K562 (cell line): ENCODE results near the gene FYB1. TPM values are rescaled to one million over a fixed set of nuclear protein-coding genes. Genes with fewer than 3 reads are reported as not detected.

Experiments
- ATAC-seq: fragments of 200-7000 bp; cut with Tn5 transposase; 3 replicates; pipeline ENCODE4 v1.9.1; 2020; ENCODE audit warnings: moderate library complexity
- BruUV-seq: library from RNA; stranded (reverse); fragments of 400-500 nt; replicated peaks from 2 replicates; lab custom pipeline; 2021; lab: Mats Ljungman, UMichigan
- CTCF ChIA-PET: fragments of 300-600 bp; formaldehyde crosslinking; extraction: SDS; loops from one replicate; lab custom pipeline; 2021; ENCODE audit warnings: low intra/inter-chr PET ratio; lab: Yijun Ruan, JAX
- POLR2A ChIA-PET: fragments of 300-600, 350-650 bp; sonication (Branson Sonifier 250); formaldehyde crosslinking; extraction: SDS; loops from one replicate; lab custom pipeline; 2021; ENCODE audit warnings: antibody characterized with exemption, inconsistent platforms; lab: Yijun Ruan, JAX
- DNase-seq, 4 experiments: peaks; one replicate each; pipeline versions ENCODE4 v3.0.0 to v3.0.0-alpha.2; 2011 to 2018; ENCODE audit warnings: low spot score in 3 of 4, mixed read lengths in 3 of 4; ENCODE audit errors: extremely low read depth in 1 of 4
- FAIRE-seq: peaks from 2 replicates; lab custom pipeline; 2011; peaks lifted over from hg19 to GRCh38; lab: Jason Lieb, UNC
- H2AFZ ChIP-seq: 2 replicates; pipeline ENCODE4 v1.6.0; 2011; ENCODE audit warnings: low read depth, low read length, control low read depth, inconsistent platforms
- H3K27ac ChIP-seq: fragments of 200-600 bp; 3 replicates; pipeline ENCODE4 v1.8.0; 2011; ENCODE audit warnings: low read depth, mild to moderate bottlenecking, control low read depth, inconsistent platforms, low read length, moderate library complexity, mixed read lengths; ENCODE audit errors: extremely low read depth
- H3K27me3 ChIP-seq, 2 experiments: fragments of 300-600 bp in 1 of 2; 2 replicates in 1 of 2; 3 replicates in 1 of 2; pipeline versions ENCODE4 v1.6.0 to v1.8.0; 2011; ENCODE audit warnings: inconsistent platforms in 2 of 2, low read length in 2 of 2, mild to moderate bottlenecking in 1 of 2, mixed read lengths in 1 of 2, moderate library complexity in 1 of 2; ENCODE audit not compliant: control insufficient read depth in 2 of 2, insufficient read depth in 2 of 2
- H3K36me3 ChIP-seq: fragments of 300-600 bp; 3 replicates; pipeline ENCODE4 v1.8.0; 2011; ENCODE audit warnings: mild to moderate bottlenecking, low read length, inconsistent platforms; ENCODE audit not compliant: control insufficient read depth, insufficient read depth
- H3K4me1 ChIP-seq, 2 experiments: fragments of 200-600 bp in 1 of 2; replicated peaks in 1 of 2; 2 replicates in 1 of 2; 3 replicates in 1 of 2; pipeline versions ENCODE4 v1.5.1 to v1.8.0; 2011; ENCODE audit warnings: inconsistent platforms in 2 of 2, low read length in 2 of 2, mild to moderate bottlenecking in 1 of 2, mixed read lengths in 1 of 2, moderate library complexity in 1 of 2; ENCODE audit not compliant: control insufficient read depth in 2 of 2, insufficient read depth in 2 of 2
- H3K4me2 ChIP-seq: 2 replicates; pipeline ENCODE4 v1.6.1; 2011; ENCODE audit warnings: low read length, control low read depth, inconsistent platforms, mixed read lengths; ENCODE audit not compliant: insufficient read depth
- H3K4me3 ChIP-seq: fragments of 200-600 bp; sonication (generic), shearing (Covaris generic); 2 replicates; pipeline ENCODE4 v1.5.1; 2016; ENCODE audit warnings: control low read depth, inconsistent platforms
- H3K79me2 ChIP-seq: fragments of 200-600 bp; 3 replicates; pipeline ENCODE4 v1.8.0; 2011; ENCODE audit warnings: low read length, inconsistent platforms; ENCODE audit not compliant: control insufficient read depth, insufficient read depth
- H3K9ac ChIP-seq, 2 experiments: 2 replicates each; pipeline versions ENCODE4 v1.6.0 to v1.6.1; 2011; ENCODE audit warnings: low read depth in 2 of 2, low read length in 2 of 2, control low read depth in 1 of 2, inconsistent platforms in 1 of 2, mild to moderate bottlenecking in 1 of 2, mixed read lengths in 1 of 2; ENCODE audit not compliant: insufficient read depth in 1 of 2
- H3K9me1 ChIP-seq: one replicate; pipeline ENCODE4 v1.6.0; 2011; ENCODE audit warnings: inconsistent platforms, mild to moderate bottlenecking, low read length, moderate library complexity; ENCODE audit not compliant: control insufficient read depth, insufficient read depth
- H3K9me3 ChIP-seq: replicated peaks from 2 replicates; pipeline ENCODE4 v1.5.1; 2011; ENCODE audit warnings: low read depth, low read length, inconsistent platforms; ENCODE audit not compliant: control insufficient read depth, insufficient read depth
- H4K20me1 ChIP-seq: replicated peaks from 2 replicates; pipeline ENCODE4 v1.6.1; 2011; ENCODE audit warnings: low read length, inconsistent platforms, mixed read lengths; ENCODE audit not compliant: control insufficient read depth, insufficient read depth
- CBFA2T2 ChIP-seq: fragments of 450-650 bp; conservative IDR thresholded peaks from 2 replicates; pipeline ENCODE4 v1.6.1; 2017; ENCODE audit warnings: mild to moderate bottlenecking
- CBFA2T3 ChIP-seq: fragments of 450-650 bp; IDR thresholded peaks from 2 replicates; pipeline ENCODE4 v1.6.1; 2017
- EHMT2 ChIP-seq: fragments of 450-650 bp; IDR thresholded peaks from 2 replicates; pipeline ENCODE4 v1.6.1; 2018; ENCODE audit warnings: antibody characterized with exemption
- GTF2E2 ChIP-seq: fragments of 200-800 bp; sonication (Bioruptor generic); IDR thresholded peaks from 2 replicates; pipeline ENCODE4 v1.6.1; 2016; ENCODE audit warnings: missing genetic modification characterization, missing compliant biosample characterization
- HLTF ChIP-seq: fragments of 450-650 bp; IDR thresholded peaks from 2 replicates; pipeline ENCODE4 v1.6.1; 2016
- KDM1A ChIP-seq, 2 experiments: fragments of 450-650 bp; IDR thresholded peaks; 2 replicates each; pipeline ENCODE4 v1.6.1; 2016; ENCODE audit warnings: mild to moderate bottlenecking in 2 of 2
- L3MBTL2 ChIP-seq: fragments of 450-650 bp; IDR thresholded peaks from 2 replicates; pipeline ENCODE4 v1.6.1; 2016; ENCODE audit warnings: mild to moderate bottlenecking, moderate library complexity
- PHF21A ChIP-seq: fragments of 450-650 bp; IDR thresholded peaks from 2 replicates; pipeline ENCODE4 v1.6.1; 2017; ENCODE audit warnings: low read depth, borderline replicate concordance
- RAD51 ChIP-seq: fragments of 450-650 bp; IDR thresholded peaks from 2 replicates; pipeline ENCODE4 v1.7.1; 2016; ENCODE audit warnings: low read depth, mild to moderate bottlenecking, borderline replicate concordance
- RBM25 ChIP-seq: fragments of 200-400 bp; formaldehyde crosslinking; IDR thresholded peaks from 2 replicates; pipeline ENCODE4 v1.6.1; 2018; ENCODE audit warnings: low read length, low read depth, moderate library complexity; ENCODE audit not compliant: severe bottlenecking
- SAFB ChIP-seq: fragments of 200-400 bp; formaldehyde crosslinking; IDR thresholded peaks from 2 replicates; pipeline ENCODE4 v1.6.1; 2017; ENCODE audit warnings: low read depth, low read length, borderline replicate concordance
- TAL1 ChIP-seq: fragments of 450-650 bp; IDR thresholded peaks from 2 replicates; pipeline ENCODE4 v1.6.1; 2016; ENCODE audit warnings: mild to moderate bottlenecking
- TCF3 ChIP-seq: sonication (generic); formaldehyde crosslinking; IDR thresholded peaks from 2 replicates; pipeline ENCODE4 v1.4.0; 2020; ENCODE audit warnings: mild to moderate bottlenecking, missing genetic modification reagents
- ZC3H11A ChIP-seq: IDR thresholded peaks from 2 replicates; pipeline ENCODE4 v1.6.1; 2012; ENCODE audit warnings: low read depth, low read length, improper control_type of control experiment
- ZNF324 ChIP-seq: fragments of 250-450 bp; sonication (Bioruptor Pico); IDR thresholded peaks from 2 replicates; pipeline ENCODE4 v1.4.0; 2020; ENCODE audit warnings: mild to moderate bottlenecking
- ZNF347 ChIP-seq: fragments of 450-650 bp; formaldehyde crosslinking; IDR thresholded peaks from 2 replicates; pipeline ENCODE4 v1.4.0; 2020; ENCODE audit warnings: low read depth, mild to moderate bottlenecking, moderate library complexity
- WGBS: fragments of 100-300 bp; shearing (Covaris generic); methylation state at CpG from one replicate; pipeline ENCODE4 v1.1.6; 2016; ENCODE audit warnings: low coverage, mixed read lengths; ENCODE audit not compliant: insufficient coverage; ENCODE audit errors: missing lambda C conversion rate; 5-methylcytosine and 5-hydroxymethylcytosine counted together
- in situ Hi-C: fragments of 300-500 bp; cut with MboI; formaldehyde crosslinking; loops from 4 replicates; pipeline ENCODE4 v1.15.0; 2018; ENCODE audit warnings: inconsistent platforms, mixed read lengths
- intact Hi-C: fragments of 100-400 bp; cut with micrococcal nuclease; formaldehyde crosslinking; loops from 2 replicates; pipeline ENCODE4 v1.14.2; 2022
- polyA plus RNA-seq, 8 experiments: library from polyadenylated mRNA; depleted of rRNA in 4 of 8; stranded (reverse) in 5 of 8; unstranded in 3 of 8; fragments of >200 nt; fragmentation: Nextera tagmentation in 2 of 8; fragmentation: Illumina TruSeq in 1 of 8; extraction: Ambion mirVana in 2 of 8; extraction: Trizol in 1 of 8; gene quantifications; 2 replicates each; pipeline versions ENCODE4 v1.2.1 to v1.2.3, GENCODE V29; 2011 to 2014; ENCODE audit warnings: inconsistent platforms in 1 of 8, missing spikeins in 1 of 8
- total RNA-seq, 7 experiments: library from RNA; depleted of rRNA in 6 of 7; stranded (reverse); fragments of >200 nt in 6 of 7; fragmentation: Illumina TruSeq in 2 of 7; extraction: Trizol in 2 of 7; gene quantifications; 2 replicates each; pipeline versions ENCODE4 v1.2.1 to v1.2.3, GENCODE V29; 2011 to 2021; ENCODE audit warnings: low replicate concordance in 1 of 7
- TF ChIP-seq, protein P1 (sequence below): fragments of 150-350 bp; IDR thresholded peaks from 2 replicates; pipeline ENCODE4 v1.6.1; 2014; ENCODE audit warnings: low read depth, mild to moderate bottlenecking, low read length, borderline replicate concordance

The FYB1 gene
- total and polyA plus RNA-seq, 9 of the 15 experiments (the other 6 are each of a cell fraction or from before 2014, with no cell fraction given) = 4.7 to 31.5 (median 9.7) TPM

DNA sequence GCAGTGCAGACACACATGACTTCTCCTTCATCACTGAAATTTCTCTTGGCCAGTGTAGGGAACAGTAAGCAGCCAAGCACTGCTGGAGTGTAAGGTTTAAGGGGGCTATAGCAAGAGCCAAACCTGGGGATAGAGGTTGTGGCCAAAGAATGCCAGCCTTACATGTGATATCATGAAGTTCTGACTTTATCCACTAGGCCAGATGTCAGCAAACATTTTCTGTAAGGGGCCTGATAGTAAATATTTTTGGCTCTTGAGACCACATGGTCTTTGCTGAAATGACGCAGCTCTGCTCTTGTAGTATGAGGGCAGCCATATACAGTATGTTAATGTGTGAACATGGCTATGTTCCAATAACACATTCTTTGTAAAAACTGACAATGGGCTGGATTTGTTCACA is 29.7 kb upstream of the FYB1 start:
- WGBS = 36% methylated on average over 1 of the region's 1 CpG
- Histone ChIP-seq H3K4me3 (no peak overlapping the region), H2AFZ (peak overlapping the region; percentile 64), H3K27me3 (no peaks in the 10 kb centered on the region), H3K4me2 (no peak overlapping the region), H3K9me3 (peaks cover 4% of the 10 kb centered on the region; the same call in 1 of the 2 replicates)
- no peak for DNase-seq
- no TSS peak for BruUV-seq
- CTCF ChIA-PET = no interaction called here
- TF ChIP-seq CBFA2T2 (0 out of 2 replicates have a peak, but pooled peaks have one; percentile 24), CBFA2T3 (peak; percentile 49; the same call in 1 of the 2 replicates), EHMT2 (no peak), TCF3 (peak; percentile 61), TAL1 (peak; percentile 42)
- TF ChIP-seq, all 486 proteins: peak for 4
- Histone ChIP-seq H4K20me1 (no peaks in the 10 kb centered on the region), H3K36me3 (no peaks in the 10 kb centered on the region), H3K4me1 (no peaks in the 10 kb centered on the region; a peak in 1 of 5 replicates), H3K9ac (no peak overlapping the region), H3K27ac (no peak overlapping the region), H3K9me1 (no peaks in the 10 kb centered on the region), H3K79me2 (no peaks in the 10 kb centered on the region)
- intact Hi-C loops (no loop called here), in situ Hi-C loops (no loop called here)
- no peak for FAIRE-seq
- ATAC-seq = peak; percentile 68
- POLR2A ChIA-PET = interaction anchor here (0.6 to 1.4 kb wide), 2 partner anchors 10 to 835 kb away, joined by 3 to 4 read pairs; no protein-coding TSS in a partner anchor

DNA sequence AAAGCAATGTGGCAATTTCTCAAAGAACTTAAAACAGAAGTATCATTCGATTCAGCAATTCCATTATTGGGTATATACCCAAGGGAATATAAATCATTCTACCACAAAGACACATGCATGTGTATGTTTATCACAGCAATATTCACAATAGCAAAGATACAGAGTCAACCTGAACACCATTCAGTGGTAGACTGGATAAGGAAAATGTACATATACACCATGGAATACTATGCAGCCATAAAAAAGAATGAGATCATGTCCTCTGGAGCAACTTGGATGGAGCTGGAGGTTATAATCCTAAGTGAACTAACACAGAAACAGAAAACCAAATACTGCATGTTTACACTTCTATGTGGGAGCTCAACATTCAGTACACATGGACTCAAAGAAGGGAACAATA is 21.4 kb upstream of the FYB1 start:
- intact Hi-C loops (no loop called here), in situ Hi-C loops (no loop called here)
- no peaks in the 10 kb centered on the region for H4K20me1 ChIP-seq
- H3K4me1 ChIP-seq = no peaks in the 10 kb centered on the region; a peak in 1 of 5 replicates
- H3K4me3 ChIP-seq = no peak overlapping the region
- FAIRE-seq (no peak), DNase-seq (no peak), ATAC-seq (no peak)
- H3K9me3 ChIP-seq = no peaks in the 10 kb centered on the region
- no peaks in the 10 kb centered on the region for H3K79me2 ChIP-seq
- POLR2A ChIA-PET = interaction anchor here (0.7 kb wide), 1 partner anchor 23 kb away, joined by 4 read pairs; no protein-coding TSS in a partner anchor
- no peak overlapping the region for H3K4me2 ChIP-seq
- no peak overlapping the region for H3K9ac ChIP-seq
- no peaks in the 10 kb centered on the region for H3K36me3 ChIP-seq
- H3K27ac ChIP-seq = no peak overlapping the region
- H3K9me1 ChIP-seq = no peaks in the 10 kb centered on the region
- WGBS = 45% methylated on average over 1 of the region's 1 CpG
- no peaks in the 10 kb centered on the region; a peak in 1 of 5 replicates for H3K27me3 ChIP-seq
- BruUV-seq = no TSS peak
- H2AFZ ChIP-seq = no peak overlapping the region
- CTCF ChIA-PET = no interaction called here
- TF ChIP-seq, protein P1, sequence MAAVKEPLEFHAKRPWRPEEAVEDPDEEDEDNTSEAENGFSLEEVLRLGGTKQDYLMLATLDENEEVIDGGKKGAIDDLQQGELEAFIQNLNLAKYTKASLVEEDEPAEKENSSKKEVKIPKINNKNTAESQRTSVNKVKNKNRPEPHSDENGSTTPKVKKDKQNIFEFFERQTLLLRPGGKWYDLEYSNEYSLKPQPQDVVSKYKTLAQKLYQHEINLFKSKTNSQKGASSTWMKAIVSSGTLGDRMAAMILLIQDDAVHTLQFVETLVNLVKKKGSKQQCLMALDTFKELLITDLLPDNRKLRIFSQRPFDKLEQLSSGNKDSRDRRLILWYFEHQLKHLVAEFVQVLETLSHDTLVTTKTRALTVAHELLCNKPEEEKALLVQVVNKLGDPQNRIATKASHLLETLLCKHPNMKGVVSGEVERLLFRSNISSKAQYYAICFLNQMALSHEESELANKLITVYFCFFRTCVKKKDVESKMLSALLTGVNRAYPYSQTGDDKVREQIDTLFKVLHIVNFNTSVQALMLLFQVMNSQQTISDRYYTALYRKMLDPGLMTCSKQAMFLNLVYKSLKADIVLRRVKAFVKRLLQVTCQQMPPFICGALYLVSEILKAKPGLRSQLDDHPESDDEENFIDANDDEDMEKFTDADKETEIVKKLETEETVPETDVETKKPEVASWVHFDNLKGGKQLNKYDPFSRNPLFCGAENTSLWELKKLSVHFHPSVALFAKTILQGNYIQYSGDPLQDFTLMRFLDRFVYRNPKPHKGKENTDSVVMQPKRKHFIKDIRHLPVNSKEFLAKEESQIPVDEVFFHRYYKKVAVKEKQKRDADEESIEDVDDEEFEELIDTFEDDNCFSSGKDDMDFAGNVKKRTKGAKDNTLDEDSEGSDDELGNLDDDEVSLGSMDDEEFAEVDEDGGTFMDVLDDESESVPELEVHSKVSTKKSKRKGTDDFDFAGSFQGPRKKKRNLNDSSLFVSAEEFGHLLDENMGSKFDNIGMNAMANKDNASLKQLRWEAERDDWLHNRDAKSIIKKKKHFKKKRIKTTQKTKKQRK = no peak
- no peak for TF ChIP-seq SAFB
- no peak for TF ChIP-seq RAD51
- TF ChIP-seq GTF2E2 (tag) = no peak
- TF ChIP-seq ZNF347 (CRISPR knock-in tag) = no peak
- TF ChIP-seq ZNF324 = no peak
- no peak for TF ChIP-seq L3MBTL2
- no peak for TF ChIP-seq PHF21A
- TF ChIP-seq HLTF = no peak
- no peak for TF ChIP-seq ZC3H11A
- no peak for TF ChIP-seq KDM1A (IDR thresholded peaks at IDR 0.05)
- TF ChIP-seq RBM25 = peak; percentile 53
